K562 (cell line): ENCODE results near the gene IFT172. TPM values are rescaled to one million over a fixed set of nuclear protein-coding genes. Genes with fewer than 3 reads are reported as not detected.

ENCODE experiments used
- ATF2 ChIP-seq: sonication (generic); formaldehyde crosslinking; IDR thresholded peaks from 2 replicates; pipeline ENCODE4 v1.8.1; 2022; ENCODE audit warnings: missing genetic modification reagents
- CGGBP1 ChIP-seq: fragments of 250-450 bp; sonication (Bioruptor Pico); IDR thresholded peaks from 2 replicates; pipeline ENCODE4 v1.9.0; 2021; ENCODE audit warnings: mild to moderate bottlenecking
- EWSR1 ChIP-seq: fragments of 450-650 bp; IDR thresholded peaks from 2 replicates; pipeline ENCODE4 v1.6.1; 2018; ENCODE audit warnings: borderline replicate concordance, mild to moderate bottlenecking, low read depth, moderate library complexity; ENCODE audit not compliant: partially characterized antibody
- HDAC3 ChIP-seq: fragments of 450-650 bp; IDR thresholded peaks from 2 replicates; pipeline ENCODE4 v1.6.1; 2018; ENCODE audit warnings: borderline replicate concordance, mild to moderate bottlenecking, moderate library complexity; ENCODE audit not compliant: partially characterized antibody
- KDM2B ChIP-seq: fragments of 250-450 bp; sonication (Bioruptor Pico); IDR thresholded peaks from 2 replicates; pipeline ENCODE4 v1.8.0; 2021; ENCODE audit warnings: mild to moderate bottlenecking, moderate library complexity
- MXI1 ChIP-seq: IDR thresholded peaks from 2 replicates; pipeline ENCODE4 v1.6.1; 2011; ENCODE audit warnings: low read depth, mild to moderate bottlenecking, improper control_type of control experiment, low read length
- NCOA1 ChIP-seq: fragments of 450-650 bp; IDR thresholded peaks from 2 replicates; pipeline ENCODE4 v1.6.1; 2016; ENCODE audit warnings: low read depth
- NELFE ChIP-seq: IDR thresholded peaks from 2 replicates; pipeline ENCODE4 v1.6.1; 2011; ENCODE audit warnings: mild to moderate bottlenecking; ENCODE audit not compliant: insufficient read depth, insufficient read length
- RAD21 ChIP-seq, 2 experiments: fragments of 250-450 bp in 1 of 2; fragments of 450-650 bp in 1 of 2; sonication (Bioruptor Pico) in 1 of 2; formaldehyde crosslinking in 1 of 2; IDR thresholded peaks in 1 of 2; conservative IDR thresholded peaks in 1 of 2; 2 replicates each; pipeline versions ENCODE4 v1.4.0 to v1.8.0; 2020 to 2022; ENCODE audit warnings: mild to moderate bottlenecking in 2 of 2, moderate library complexity in 1 of 2
- SIN3A ChIP-seq, 2 experiments: fragments of 150-350 bp in 1 of 2; IDR thresholded peaks; 2 replicates each; pipeline ENCODE4 v1.6.1; 2011 to 2016; ENCODE audit warnings: borderline replicate concordance in 2 of 2, low read depth in 2 of 2, low read length in 2 of 2, mild to moderate bottlenecking in 2 of 2, moderate library complexity in 2 of 2; ENCODE audit not compliant: control insufficient read depth in 1 of 2
- SMAD1 ChIP-seq: fragments of 150-350 bp; IDR thresholded peaks from 2 replicates; pipeline ENCODE4 v1.6.1; 2014; ENCODE audit warnings: low read length, low read depth; ENCODE audit not compliant: partially characterized antibody
- SMC3 ChIP-seq: conservative IDR thresholded peaks from 2 replicates; pipeline ENCODE4 v1.6.1; 2011; ENCODE audit warnings: low read depth, low read length, improper control_type of control experiment; ENCODE audit not compliant: insufficient read depth
- TGIF2 ChIP-seq: sonication (generic); formaldehyde crosslinking; IDR thresholded peaks from 2 replicates; pipeline ENCODE4 v1.8.1; 2022; ENCODE audit warnings: mild to moderate bottlenecking, missing genetic modification reagents, moderate library complexity
- TRIM25 ChIP-seq: fragments of 450-650 bp; IDR thresholded peaks from 2 replicates; pipeline ENCODE4 v1.7.0; 2016; ENCODE audit warnings: borderline replicate concordance
- WHSC1 ChIP-seq: IDR thresholded peaks from one replicate; pipeline ENCODE4 v1.6.1; 2012; ENCODE audit warnings: low read length, control low read depth, inconsistent platforms
- ZBTB9 ChIP-seq: fragments of 450-650 bp; formaldehyde crosslinking; IDR thresholded peaks from 2 replicates; pipeline ENCODE4 v1.4.0; 2020; ENCODE audit warnings: mild to moderate bottlenecking, moderate library complexity
- ZNF12 ChIP-seq: sonication (generic); formaldehyde crosslinking; IDR thresholded peaks from 2 replicates; pipeline ENCODE4 v1.4.0; 2020; ENCODE audit warnings: mild to moderate bottlenecking, missing genetic modification reagents
- ZNF217 ChIP-seq: sonication (generic); formaldehyde crosslinking; IDR thresholded peaks from 2 replicates; pipeline ENCODE4 v1.8.0; 2022; ENCODE audit warnings: mild to moderate bottlenecking, missing genetic modification reagents
- polyA plus RNA-seq, 8 experiments: library from polyadenylated mRNA; depleted of rRNA in 4 of 8; stranded (reverse) in 5 of 8; unstranded in 3 of 8; fragments of >200 nt; fragmentation: Nextera tagmentation in 2 of 8; fragmentation: Illumina TruSeq in 1 of 8; extraction: Ambion mirVana in 2 of 8; extraction: Trizol in 1 of 8; gene quantifications; 2 replicates each; pipeline versions ENCODE4 v1.2.1 to v1.2.3, GENCODE V29; 2011 to 2014; ENCODE audit warnings: inconsistent platforms in 1 of 8, missing spikeins in 1 of 8
- total RNA-seq, 7 experiments: library from RNA; depleted of rRNA in 6 of 7; stranded (reverse); fragments of >200 nt in 6 of 7; fragmentation: Illumina TruSeq in 2 of 7; extraction: Trizol in 2 of 7; gene quantifications; 2 replicates each; pipeline versions ENCODE4 v1.2.1 to v1.2.3, GENCODE V29; 2011 to 2021; ENCODE audit warnings: low replicate concordance in 1 of 7
- TF ChIP-seq, protein P1 (sequence below): fragments of 450-650 bp; formaldehyde crosslinking; IDR thresholded peaks from 2 replicates; pipeline ENCODE4 v1.4.0; 2020; ENCODE audit warnings: mild to moderate bottlenecking, moderate library complexity

The IFT172 gene
- total and polyA plus RNA-seq, 9 of the 15 experiments (the other 6 are each of a cell fraction or from before 2014, with no cell fraction given) = 5.6 to 19.1 (median 13.5) TPM

DNA sequence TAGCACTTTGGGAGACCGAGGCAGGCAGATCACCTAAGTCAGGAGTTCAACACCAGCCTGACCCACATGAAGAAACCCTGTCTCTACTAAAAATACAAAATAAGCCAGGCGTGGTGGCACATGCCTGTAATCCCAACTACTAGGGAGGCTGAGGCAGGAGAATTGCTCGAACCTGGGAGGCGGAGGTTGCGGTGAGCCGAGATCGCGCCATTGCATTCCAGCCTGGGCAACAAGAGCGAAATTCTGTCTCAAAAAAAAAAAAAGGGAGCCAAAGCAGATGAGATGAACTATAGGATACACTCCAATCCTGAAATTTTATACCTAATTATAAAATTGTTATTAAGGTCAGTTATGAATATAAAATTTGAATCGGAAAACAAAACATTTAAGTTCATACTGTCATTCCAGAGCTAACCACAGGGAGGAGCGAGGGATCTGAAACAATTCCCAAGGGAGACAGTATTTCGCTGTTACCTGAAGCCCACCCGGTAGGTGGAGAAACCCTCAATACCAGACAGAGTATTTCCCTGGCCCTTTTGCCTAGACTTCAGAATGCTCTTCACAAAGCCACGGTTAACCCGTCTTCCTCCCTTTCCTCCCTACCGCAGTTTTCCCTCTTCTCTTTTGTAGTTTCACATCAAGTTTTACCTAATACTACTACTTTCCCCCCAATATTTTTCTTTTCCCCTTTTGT is 81.6 kb downstream of the IFT172 start (continued):
- 0 out of 2 replicates have a peak, but pooled peaks have one; percentile 39 for TF ChIP-seq SMC3
- TF ChIP-seq, protein P1, sequence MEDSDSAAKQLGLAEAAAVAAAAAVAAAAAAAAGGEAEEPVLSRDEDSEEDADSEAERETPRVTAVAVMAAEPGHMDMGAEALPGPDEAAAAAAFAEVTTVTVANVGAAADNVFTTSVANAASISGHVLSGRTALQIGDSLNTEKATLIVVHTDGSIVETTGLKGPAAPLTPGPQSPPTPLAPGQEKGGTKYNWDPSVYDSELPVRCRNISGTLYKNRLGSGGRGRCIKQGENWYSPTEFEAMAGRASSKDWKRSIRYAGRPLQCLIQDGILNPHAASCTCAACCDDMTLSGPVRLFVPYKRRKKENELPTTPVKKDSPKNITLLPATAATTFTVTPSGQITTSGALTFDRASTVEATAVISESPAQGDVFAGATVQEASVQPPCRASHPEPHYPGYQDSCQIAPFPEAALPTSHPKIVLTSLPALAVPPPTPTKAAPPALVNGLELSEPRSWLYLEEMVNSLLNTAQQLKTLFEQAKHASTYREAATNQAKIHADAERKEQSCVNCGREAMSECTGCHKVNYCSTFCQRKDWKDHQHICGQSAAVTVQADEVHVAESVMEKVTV = 0 out of 2 replicates have a peak, but pooled peaks have one; percentile 13
- TF ChIP-seq HDAC3 = peak; percentile 53
- no peak for TF ChIP-seq ZNF217 (CRISPR knock-in tag)
- TF ChIP-seq CGGBP1 (CRISPR knock-in tag) = no peak
- no peak for TF ChIP-seq NELFE
- no peak for TF ChIP-seq TGIF2
- no peak for TF ChIP-seq TRIM25
- TF ChIP-seq MXI1 = no peak
- peak; percentile 52 to 81 for TF ChIP-seq RAD21 (CRISPR knock-in tag; conservative IDR thresholded peaks at IDR 0.05 in 1 of 2, IDR thresholded peaks at IDR 0.05 in 1 of 2)
- no peak for TF ChIP-seq WHSC1
- no peak for TF ChIP-seq ATF2 (CRISPR knock-in tag)
- TF ChIP-seq ZBTB9 (CRISPR knock-in tag) = no peak
- no peak for TF ChIP-seq EWSR1
- TF ChIP-seq NCOA1 = no peak
- no peak for TF ChIP-seq KDM2B (CRISPR knock-in tag)
- TF ChIP-seq SIN3A (IDR thresholded peaks at IDR 0.05; ENCODE audit: borderline replicate concordance in 2 of 2, control insufficient read depth in 1 of 2, low read depth in 2 of 2, low read length in 2 of 2) = no peak
- TF ChIP-seq ZNF12 (CRISPR knock-in tag) = no peak
- no peak for TF ChIP-seq SMAD1
